ENCODE results near the gene SSBP2. TPM values are rescaled to one million over a fixed set of nuclear protein-coding genes. Genes with fewer than 3 reads are reported as not detected.

SSBP2 gene
- total RNA-seq, 2 donors from 2014 or later = 25.1 to 26.9 TPM

DNA sequence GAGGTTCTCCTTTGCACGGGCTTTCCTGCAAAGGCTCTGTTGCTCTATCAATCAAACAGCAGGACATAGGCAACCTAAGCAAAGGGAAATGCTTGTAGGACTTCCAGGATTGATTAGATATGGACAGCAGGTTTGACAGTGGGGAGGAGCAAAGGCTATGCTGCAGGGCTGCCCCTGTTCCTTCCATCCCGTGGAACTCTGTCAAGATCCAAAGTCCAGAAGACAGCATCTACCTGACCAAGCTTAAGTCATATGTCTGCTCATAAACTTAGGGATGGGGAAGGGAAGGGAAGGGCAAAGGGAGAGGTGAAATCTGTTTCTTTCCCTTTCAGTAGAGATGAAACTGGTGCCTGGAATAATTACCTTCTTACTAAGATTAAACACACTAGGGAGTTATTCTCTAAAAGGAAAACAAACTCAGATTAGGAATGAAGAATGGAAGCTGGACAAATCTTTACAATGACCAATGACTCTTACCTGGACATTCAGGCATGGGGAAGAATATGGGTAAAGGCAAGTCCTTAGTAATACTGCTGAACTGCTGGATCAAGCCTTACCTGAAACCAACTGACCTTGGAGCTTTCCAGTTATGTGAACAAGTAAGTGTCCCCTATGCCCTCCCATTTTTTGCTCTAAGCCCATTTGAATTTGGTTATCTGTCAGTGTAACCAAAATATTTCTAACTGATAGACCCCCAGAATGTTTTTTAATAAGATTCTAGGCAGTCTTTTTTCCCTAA is 348.5 kb downstream of the SSBP2 start:
- WGBS = 56% methylated on average over 2 of the region's 2 CpGs
- intact Hi-C loops (cut with DNase I) = no loop called here
- Histone ChIP-seq H3K36me3 (no peaks in the 10 kb centered on the region), H3K27me3 (replicated peaks; ENCODE audit: insufficient read depth) (no peaks in the 10 kb centered on the region), H3K4me3 (no peak overlapping the region), H3K27ac (no peak overlapping the region), H3K4me1 (replicated peaks) (no peaks in the 10 kb centered on the region), H3K9me3 (no peaks in the 10 kb centered on the region)
- TF ChIP-seq, protein P1, sequence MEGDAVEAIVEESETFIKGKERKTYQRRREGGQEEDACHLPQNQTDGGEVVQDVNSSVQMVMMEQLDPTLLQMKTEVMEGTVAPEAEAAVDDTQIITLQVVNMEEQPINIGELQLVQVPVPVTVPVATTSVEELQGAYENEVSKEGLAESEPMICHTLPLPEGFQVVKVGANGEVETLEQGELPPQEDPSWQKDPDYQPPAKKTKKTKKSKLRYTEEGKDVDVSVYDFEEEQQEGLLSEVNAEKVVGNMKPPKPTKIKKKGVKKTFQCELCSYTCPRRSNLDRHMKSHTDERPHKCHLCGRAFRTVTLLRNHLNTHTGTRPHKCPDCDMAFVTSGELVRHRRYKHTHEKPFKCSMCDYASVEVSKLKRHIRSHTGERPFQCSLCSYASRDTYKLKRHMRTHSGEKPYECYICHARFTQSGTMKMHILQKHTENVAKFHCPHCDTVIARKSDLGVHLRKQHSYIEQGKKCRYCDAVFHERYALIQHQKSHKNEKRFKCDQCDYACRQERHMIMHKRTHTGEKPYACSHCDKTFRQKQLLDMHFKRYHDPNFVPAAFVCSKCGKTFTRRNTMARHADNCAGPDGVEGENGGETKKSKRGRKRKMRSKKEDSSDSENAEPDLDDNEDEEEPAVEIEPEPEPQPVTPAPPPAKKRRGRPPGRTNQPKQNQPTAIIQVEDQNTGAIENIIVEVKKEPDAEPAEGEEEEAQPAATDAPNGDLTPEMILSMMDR (IDR thresholded peaks at IDR 0.05) = no peak
- TF ChIP-seq POLR2AphosphoS5 (IDR thresholded peaks at IDR 0.05) (no peak), POLR2A (IDR thresholded peaks at IDR 0.05) (no peak)
- no peak for DNase-seq (ENCODE audit: low spot score)

DNA sequence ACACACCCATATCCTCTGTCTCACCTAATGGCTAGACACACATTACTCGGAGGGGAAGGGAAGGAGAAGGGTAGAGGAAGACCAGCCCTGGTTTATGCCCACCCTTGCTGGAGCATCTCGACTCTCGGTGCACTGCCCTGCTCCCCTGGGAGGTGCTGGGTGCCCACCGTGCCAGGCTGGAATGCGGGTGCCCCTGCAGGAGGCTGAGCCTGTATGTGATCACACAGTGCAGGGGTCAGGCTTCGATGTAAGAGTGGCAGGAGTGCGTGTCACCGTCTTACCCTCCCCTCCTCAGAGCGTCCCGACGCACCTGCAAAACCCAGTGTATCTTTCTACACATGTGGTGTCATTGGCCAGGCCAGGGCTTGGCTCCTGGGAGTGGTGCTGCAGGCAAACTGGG is 349.6 kb downstream of the SSBP2 start:
- Histone ChIP-seq H3K27me3 (replicated peaks; ENCODE audit: insufficient read depth) (no peaks in the 10 kb centered on the region), H3K4me1 (replicated peaks) (no peaks in the 10 kb centered on the region), H3K36me3 (no peaks in the 10 kb centered on the region), H3K4me3 (no peak overlapping the region), H3K9me3 (no peaks in the 10 kb centered on the region), H3K27ac (no peak overlapping the region)
- intact Hi-C loops (cut with DNase I) = no loop called here
- WGBS = 71% methylated on average over 11 of the region's 11 CpGs
- TF ChIP-seq POLR2A (IDR thresholded peaks at IDR 0.05) = no peak
- TF ChIP-seq, protein P1 (IDR thresholded peaks at IDR 0.05) = no peak
- no peak for TF ChIP-seq POLR2AphosphoS5 (IDR thresholded peaks at IDR 0.05)
- no peak for DNase-seq (ENCODE audit: low spot score)

DNA sequence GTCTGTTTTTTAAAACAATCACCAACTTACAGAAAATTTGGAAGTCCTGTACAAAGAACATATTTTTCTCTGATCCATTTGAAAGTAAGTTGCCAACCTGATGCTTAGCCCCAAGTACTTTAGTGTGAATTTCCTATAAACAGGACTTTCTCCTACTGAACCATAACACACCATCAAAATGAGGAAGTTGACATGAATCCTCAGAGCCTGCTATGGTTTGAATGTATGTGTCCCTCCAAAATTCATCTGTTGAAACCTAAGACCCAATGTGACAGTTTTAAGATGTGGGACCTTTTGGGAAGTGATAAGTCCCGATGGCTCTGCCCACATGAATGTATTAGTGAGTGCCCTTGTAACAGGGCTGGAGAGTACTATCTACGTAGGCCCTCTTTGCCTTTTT is 350.5 kb downstream of the SSBP2 start:
- Histone ChIP-seq H3K27ac (no peak overlapping the region), H3K36me3 (no peaks in the 10 kb centered on the region), H3K27me3 (replicated peaks; ENCODE audit: insufficient read depth) (no peaks in the 10 kb centered on the region), H3K4me1 (replicated peaks) (no peaks in the 10 kb centered on the region), H3K4me3 (no peak overlapping the region), H3K9me3 (no peaks in the 10 kb centered on the region)
- 62% methylated on average over 2 of the region's 2 CpGs for WGBS
- TF ChIP-seq POLR2A (IDR thresholded peaks at IDR 0.05) = no peak
- no peak for TF ChIP-seq POLR2AphosphoS5 (IDR thresholded peaks at IDR 0.05)
- TF ChIP-seq, protein P1 (IDR thresholded peaks at IDR 0.05) = no peak
- no peak for DNase-seq (ENCODE audit: low spot score)
- intact Hi-C loops (cut with DNase I) = no loop called here

DNA sequence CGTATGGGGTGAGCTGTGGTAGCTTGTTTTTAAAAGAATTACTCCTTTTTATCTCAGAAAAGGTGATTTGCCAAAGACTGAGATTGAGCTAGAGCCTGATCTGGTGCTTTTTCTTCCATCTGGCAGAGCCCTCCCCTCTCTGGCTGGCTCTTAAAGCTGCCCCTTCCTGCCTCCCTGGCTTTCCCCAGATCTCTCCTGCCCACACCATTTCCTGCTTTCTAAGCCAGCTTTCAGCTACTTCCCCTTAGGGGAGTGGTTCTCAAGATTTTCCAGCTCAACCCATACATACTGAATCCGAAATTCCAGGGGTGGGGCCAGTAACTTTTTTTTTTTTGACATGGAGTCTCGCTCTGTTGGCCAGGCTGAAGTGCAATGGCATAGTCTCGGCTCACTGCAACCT is 352.2 kb downstream of the SSBP2 start:
- 74% methylated on average over 4 of the region's 4 CpGs for WGBS

More for the DNA sequence above, 352.2 kb downstream of the SSBP2 start:
- no peak overlapping the region for H3K27ac ChIP-seq
- no peaks in the 10 kb centered on the region for H3K36me3 ChIP-seq
- intact Hi-C loops (cut with DNase I) = no loop called here
- no peak for TF ChIP-seq POLR2AphosphoS5 (IDR thresholded peaks at IDR 0.05)
- TF ChIP-seq, protein P1 (IDR thresholded peaks at IDR 0.05) = no peak
- TF ChIP-seq POLR2A (IDR thresholded peaks at IDR 0.05) = no peak
- no peaks in the 10 kb centered on the region for H3K9me3 ChIP-seq
- no peak overlapping the region for H3K4me3 ChIP-seq
- DNase-seq (ENCODE audit: low spot score) = no peak
- no peaks in the 10 kb centered on the region for H3K4me1 ChIP-seq (replicated peaks)
- H3K27me3 ChIP-seq (replicated peaks; ENCODE audit: insufficient read depth) = no peaks in the 10 kb centered on the region

Data from prostate gland (tissue), 2 donors.